GM18519 (cell line): ENCODE results near the gene POU2F3.

Experiments
- ATAC-seq: cut with Tn5 transposase; IDR thresholded peaks from one replicate; pipeline ENCODE4 v1.9.1; 2021; ENCODE audit warnings: mild to moderate bottlenecking, moderate library complexity; ENCODE audit not compliant: unreplicated experiment, low FRiP score

The POU2F3 gene

DNA sequence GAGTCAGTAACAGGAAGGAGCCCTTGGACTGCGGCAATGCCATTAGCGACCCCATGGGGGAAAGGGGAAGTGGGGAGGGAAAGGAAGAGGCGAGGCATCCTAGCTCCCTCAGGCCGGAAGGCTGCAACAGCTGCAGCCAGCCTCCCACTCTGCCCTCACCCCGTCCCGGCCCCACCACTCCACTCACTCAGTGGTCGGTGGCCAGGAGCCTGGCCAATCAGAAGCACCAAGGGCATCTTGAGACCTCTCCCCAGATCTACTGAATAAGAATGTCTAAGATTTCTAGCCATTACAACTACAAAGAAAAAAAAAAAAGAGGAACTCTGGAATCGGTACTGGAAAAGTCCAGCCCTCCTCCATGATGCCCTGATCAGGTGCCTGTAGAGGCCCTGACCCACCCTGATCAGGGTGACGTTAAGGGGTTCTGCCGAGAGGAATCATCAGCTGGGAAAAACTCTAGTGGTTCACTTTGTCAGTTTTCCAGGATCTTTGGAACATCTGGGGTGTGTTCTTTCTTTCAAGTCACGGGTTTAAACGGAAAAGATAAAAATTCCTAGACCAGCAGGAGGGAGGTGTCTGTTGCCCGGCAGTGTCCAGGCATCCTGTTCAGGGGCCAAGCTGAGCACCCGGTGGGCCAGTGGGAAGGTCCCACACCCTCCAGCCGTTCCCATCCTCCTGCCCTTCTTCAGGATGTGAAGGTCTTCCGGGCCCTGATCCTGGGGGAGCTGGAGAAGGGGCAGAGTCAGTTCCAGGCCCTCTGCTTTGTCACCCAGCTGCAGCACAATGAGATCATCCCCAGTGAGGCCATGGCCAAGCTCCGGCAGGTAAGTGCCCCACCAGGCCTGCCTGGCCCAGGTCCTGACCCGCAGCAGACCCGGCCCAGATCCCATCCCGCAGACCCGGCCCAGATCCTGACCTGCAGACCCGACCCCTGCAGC lies 14.7 kb upstream of the POU2F3 start:
- ATAC-seq, result no peak

DNA sequence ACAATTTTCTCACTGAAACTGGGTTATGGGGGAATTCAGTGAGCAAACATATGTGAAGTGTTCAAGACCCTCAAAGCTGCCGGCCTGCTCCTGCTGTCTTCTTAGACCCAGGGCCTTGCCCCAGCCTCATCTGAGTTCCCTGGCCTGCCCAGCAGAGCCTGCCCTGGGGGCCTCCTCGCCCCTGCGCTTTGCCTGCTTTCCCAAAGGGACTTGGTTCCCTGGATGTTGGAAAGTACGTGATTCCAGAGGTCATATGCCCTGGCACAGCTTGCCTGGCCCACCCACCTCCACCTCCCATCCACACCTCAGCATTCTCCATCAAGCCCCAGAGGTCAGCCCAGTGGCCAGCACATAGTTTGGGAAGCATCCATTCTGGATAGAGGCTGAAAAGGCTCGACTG lies 13.7 kb upstream of the POU2F3 start:
- no peak for ATAC-seq

DNA sequence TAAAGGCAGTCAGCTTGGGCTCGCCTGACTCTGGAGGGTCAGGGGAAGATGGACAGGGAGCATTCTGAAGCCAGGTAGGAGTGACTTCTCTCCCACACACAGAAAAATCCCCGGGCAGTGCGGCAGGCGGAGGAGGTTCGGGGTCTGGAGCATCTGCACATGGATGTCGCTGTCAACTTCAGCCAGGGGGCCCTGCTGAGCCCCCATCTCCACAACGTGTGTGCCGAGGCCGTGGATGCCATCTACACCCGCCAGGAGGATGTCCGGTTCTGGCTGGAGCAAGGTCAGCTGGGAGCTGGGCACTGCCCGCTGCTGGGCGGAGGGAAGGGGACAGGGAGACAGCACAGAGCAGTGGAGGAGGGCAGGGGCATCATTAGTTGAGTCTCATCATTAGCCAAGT lies 13.2 kb upstream of the POU2F3 start:
- no peak for ATAC-seq

DNA sequence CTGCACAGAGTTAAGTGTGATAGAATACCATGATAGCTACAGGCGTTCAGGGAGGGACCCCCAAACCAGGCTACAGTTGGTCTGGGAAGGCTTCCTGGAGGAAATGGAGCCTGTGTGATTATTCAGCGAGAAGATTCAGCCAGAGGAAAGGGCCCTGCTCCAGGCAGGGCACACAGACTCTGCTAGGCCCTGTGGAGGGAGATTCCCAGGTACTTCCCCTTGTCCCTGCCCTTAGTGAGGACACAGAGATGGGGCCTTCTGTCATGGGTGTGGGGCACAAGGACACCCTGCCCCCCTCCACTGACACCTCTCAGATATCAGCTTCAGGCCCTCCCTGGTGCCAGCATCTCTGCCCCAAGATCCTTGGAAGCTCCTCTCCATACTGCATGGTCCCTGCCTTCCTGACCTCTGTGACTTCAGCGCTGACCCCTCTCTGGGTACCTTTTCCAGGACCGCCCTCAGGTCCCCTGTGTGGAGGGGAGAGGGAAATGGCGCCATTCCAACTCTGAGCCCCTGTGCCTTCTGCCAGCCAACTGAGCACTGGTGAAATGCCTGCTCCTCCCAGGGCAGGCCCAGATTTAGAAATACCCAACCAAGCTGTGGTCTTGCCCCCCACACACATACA lies 12.6 kb upstream of the POU2F3 start:
- no peak for ATAC-seq

DNA sequence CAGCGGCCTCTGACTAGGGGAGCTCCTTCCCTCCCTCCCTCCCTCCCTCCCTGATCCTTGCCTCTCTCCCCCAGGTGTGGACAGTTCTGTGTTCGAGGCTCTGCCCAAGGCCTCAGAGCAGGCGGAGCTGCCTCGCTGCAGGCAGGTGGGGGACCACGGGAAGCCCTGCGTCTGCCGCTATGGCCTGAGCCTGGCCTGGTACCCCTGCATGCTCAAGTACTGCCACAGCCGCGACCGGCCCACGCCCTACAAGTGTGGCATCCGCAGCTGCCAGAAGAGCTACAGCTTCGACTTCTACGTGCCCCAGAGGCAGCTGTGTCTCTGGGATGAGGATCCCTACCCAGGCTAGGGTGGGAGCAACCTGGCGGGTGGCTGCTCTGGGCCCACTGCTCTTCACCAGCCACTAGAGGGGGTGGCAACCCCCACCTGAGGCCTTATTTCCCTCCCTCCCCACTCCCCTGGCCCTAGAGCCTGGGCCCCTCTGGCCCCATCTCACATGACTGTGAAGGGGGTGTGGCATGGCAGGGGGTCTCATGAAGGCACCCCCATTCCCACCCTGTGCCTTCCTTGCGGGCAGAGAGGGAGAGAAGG lies 11.1 kb upstream of the POU2F3 start:
- ATAC-seq, result no peak

DNA sequence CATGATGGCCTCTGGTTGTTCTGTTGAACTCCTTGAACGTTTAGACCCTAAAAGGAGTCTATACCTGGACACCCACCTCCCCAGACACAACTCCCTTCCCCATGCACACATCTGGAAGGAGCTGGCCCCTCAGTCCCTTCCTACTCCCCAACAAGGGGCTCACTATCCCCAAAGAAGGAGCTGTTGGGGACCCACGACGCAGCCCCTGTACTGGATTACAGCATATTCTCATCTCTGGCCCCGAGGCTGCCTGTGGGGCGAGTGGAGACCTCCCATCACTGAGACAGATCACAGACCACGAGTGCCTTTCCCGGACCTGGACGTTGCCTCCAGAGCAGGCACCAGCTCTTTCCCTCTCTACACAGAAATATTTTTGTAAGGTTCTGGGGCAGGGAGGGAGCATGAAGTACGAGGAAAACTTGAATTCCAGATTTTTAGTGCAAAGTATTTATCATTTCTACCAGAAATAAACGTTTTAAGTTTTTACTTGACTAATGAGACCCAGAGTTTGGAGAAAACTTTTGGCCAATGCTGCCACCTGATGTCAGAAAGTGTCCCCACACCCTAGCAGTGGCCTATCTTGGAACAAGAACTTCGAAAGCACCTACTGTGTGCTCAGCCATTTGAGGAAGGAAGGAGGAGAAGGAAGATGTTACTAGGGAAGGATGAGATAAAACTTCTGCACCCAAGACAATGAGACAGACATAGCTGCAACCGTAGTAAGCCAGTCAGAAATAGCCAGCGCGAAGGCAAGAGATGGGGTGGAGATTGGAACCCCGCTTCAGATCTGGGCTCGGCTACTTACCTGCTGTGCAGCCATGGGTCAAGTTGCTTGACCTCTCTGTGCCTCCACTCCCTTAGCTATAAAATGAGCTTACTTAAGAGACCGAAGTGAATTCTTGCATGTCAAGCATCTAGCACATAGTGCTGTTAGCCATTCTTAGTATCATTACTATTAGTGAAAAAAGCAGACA lies 10.2 kb upstream of the POU2F3 start:
- no peak for ATAC-seq

DNA sequence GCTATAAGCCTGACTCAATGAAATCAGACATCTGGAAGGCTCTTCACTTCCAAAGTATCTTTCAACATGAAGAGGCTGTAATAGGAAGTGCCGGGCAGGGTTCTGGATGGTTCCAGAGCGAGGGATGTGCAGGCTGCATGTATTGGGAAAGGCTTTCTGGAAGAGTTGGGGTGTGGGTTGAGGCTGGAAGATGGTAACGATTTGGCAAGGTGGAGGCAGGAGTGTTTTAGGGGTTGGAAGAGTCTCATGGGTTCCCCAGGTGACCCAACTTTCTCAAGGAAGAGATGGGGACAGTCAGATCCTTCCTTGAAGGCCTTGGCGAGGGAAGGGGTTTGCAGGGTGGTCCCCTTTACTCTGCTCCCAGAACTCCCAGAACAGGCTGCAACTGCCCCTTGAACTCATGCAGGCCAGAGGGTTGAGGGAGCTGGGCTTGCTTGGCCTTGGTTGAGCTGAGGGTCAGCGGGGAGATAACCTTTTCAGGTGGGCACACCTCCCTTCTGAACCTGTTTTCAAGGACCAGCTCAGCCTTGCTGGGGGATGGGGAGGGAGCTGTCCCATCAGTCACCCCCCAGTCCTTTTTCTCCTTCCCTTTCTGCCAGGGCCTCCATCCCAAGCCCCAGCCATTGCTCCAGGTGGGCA lies 9.4 kb upstream of the POU2F3 start:
- no peak for ATAC-seq

DNA sequence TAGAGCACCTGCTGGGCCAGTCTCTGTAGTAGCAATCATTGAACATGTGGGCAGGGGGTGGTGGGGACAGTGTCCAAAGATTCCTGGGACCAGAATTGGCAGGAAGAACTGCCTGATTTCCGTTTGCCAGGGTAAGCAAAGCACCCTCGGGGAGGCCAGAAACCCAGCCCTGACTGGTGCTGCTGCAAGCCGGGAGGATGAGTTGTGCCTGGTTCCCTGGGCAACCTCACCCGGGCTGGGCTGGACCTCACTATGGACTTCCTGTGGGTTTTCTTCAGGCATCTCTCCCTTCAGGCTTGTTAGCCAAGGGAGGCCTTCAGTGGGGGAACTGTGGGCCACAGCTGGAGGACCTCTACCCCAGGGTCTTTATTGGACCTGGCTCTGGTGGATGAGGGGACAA lies 8.0 kb upstream of the POU2F3 start:
- ATAC-seq, result no peak

DNA sequence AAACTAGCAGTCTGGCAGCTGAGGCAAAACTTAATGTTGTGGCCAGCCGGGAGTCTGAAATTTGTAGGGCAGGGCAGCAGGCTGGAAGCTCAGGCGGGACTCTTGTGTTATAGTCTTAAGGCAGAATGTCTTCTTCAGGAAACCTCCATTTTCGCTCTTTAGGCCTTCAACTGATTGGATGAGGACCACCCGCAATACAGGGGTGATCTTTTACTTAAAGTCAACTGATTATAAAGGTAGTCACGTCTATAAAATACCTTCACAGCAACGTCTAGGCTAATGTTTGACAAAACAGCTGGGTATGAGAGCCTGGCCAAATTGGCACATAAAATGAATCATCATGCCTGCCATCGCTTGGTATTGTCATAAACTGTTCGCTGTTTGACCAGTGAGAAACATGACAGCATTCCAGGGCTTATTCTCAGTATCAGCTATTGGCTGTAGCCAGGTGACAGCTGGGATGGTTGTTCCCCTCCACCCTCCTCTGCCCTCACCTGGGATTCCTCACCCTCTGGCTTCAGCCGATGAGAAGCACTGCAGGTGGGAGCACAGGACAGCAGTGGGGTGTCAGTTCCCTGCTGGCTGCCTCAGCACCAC lies 6.6 kb upstream of the POU2F3 start:
- ATAC-seq, result no peak

DNA sequence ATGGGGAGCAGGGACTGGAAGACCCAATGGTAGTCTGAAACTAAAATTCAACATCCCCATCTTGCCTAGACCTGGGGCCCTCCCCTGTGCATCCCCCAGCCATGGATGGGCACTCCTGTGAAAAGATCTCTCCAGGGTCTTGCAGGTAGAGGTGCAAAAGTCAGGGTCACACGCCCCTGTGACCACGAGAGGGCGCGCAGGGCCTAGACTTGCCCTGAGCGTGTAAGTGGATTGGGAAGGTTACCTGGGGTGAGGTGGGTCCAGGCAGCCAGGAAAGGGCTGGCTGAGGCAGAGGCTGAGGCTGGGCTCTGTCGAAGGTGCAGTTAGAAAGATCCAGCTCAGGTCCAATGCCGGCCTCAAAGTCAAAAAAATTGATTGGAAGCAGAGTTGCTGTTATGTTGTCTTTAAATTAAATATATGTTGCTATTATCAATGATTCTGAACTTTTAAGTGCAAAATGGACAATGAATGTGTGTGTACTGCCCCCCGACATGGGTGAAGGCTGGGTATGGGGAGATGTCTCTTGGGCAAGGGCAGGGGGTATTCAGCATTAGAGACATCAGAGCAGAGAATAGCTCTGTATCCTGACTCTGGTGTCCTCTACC lies 4.8 kb upstream of the POU2F3 start:
- no peak for ATAC-seq

DNA sequence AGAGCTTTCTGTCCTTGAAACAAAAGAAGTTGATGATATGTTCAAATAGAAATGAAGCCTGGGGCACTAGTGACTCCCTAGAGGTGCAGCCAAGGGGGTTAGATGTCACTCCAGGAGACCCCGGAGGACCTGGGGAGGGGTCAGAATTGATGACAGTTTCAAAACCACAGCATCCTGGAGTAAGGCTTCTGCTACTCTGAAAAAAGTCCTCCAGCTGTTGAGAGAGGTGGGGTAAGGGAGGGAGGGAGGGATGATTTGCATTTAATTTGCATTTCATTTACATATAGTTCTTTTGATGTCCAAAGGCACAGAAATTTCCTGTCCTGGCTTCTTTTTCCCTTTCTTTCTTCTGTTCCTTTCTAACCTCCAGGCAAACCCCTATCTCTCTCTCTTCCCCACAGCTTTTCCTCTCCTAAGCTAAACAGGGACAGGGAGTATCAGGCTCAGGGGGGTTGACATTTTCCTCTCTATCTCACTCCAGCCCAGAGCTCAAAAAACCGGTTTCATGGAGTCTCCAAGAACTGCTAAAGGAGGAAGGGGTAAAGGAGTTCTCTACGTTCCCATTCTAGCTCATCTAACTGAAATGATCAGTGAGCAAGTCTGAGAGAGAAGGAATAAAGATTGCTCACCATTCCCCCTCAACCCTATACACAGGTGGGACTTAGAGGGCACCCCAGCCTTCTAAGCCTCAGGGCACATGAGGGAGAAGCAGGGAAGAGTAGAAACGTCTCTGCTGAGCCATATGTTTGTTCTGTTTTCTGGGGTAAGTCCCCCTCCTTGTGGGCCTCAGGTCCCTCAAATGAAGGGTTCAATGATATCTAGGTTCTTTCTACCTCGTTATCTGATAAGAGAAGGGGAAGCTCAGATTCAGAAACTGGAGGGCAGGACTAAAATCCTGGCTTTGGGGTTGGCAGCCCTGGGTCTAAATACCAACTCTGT lies 3.5 kb upstream of the POU2F3 start:
- ATAC-seq, result no peak

DNA sequence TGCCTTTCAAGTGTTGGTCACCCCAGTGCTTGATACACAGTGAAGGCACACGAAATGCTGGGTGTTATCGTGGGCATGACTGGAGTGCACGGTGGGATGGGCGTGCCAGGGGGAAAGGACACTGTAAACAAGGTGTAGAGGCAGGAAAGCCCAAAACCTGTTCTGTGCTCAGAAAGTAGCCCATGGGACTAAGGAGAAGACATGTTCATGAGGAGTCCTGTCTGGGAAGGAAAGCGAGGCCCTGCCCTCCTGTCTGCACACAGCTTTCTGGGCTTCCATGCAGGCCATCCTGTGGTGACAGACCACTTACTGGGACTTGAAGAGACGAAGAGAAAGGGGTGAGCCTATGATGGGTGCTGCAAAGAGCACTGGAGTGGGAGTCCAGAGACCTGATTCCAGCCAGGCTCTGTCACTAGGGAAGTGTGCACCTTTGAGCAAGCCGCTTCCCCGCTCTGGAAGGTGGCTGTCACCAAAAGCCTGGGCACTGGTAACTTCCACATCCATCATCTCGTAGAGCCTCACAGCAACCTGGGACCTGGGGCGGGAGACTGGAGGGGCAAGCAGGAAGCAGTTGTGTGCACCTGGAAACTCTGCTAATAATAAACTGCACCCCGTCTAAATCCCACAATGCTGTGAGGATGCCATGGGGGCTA lies 846 bp upstream of the POU2F3 start:
- no peak for ATAC-seq

DNA sequence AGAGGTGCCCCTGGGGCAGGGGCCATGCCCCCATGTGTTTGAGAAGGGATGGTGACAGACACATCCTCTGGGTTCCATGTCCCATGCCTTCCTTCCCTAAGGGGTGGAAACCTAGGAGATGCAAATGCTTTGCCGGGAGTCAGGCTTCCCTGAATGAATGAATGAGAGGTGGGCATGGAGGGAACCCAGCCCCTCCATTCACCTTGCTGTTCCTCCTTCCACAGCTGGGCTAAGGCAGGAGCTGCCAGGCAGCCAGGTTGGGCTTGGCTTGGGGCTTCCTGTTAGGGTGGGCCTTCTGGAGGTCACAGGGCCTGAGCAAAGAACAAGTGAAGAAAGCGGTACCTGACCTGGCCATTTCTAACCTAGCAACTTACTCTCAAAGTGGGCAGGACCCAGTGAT lies 926 bp downstream of the POU2F3 start:
- no peak for ATAC-seq

DNA sequence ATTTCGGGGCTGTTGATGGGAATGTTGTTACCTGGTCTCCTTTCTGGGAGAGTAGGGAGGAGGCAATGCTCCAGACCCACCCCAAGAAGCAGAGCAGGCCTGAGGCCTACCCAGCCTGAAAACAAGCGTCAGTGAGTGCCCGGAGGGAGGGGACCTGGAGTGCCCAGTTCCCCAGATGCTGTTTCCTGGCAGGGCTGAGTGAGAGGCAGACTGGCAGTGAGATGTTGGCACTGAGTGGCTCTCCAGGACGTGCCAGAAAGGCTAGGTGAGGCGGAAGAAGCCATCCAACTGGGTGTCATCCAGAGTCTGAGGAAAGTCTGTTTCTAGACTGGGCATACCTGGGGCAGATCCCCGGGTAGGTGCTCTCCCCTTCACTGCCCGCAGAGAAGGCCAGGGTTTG lies 1.3 kb downstream of the POU2F3 start:
- ATAC-seq, result no peak

DNA sequence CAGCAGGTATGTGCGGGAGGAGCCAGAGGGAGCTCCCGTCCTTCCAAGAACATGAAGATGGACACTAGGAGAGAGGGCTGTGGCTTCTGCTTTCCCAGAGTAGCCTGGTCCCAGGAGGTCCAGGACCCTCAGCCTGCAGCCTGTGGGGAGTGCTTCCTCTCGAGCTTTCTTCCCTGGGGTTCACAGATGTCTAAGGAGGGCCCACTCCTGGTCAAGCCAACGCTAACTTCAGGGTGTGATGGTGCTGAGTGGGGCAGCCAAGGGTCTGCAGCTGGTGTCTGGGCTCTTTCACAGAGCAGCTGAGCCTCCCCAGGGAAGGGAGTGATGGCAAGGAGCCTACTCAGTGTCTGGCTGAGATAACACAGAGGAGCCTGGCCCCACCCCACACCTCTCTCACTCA lies 3.3 kb downstream of the POU2F3 start:
- no peak for ATAC-seq

DNA sequence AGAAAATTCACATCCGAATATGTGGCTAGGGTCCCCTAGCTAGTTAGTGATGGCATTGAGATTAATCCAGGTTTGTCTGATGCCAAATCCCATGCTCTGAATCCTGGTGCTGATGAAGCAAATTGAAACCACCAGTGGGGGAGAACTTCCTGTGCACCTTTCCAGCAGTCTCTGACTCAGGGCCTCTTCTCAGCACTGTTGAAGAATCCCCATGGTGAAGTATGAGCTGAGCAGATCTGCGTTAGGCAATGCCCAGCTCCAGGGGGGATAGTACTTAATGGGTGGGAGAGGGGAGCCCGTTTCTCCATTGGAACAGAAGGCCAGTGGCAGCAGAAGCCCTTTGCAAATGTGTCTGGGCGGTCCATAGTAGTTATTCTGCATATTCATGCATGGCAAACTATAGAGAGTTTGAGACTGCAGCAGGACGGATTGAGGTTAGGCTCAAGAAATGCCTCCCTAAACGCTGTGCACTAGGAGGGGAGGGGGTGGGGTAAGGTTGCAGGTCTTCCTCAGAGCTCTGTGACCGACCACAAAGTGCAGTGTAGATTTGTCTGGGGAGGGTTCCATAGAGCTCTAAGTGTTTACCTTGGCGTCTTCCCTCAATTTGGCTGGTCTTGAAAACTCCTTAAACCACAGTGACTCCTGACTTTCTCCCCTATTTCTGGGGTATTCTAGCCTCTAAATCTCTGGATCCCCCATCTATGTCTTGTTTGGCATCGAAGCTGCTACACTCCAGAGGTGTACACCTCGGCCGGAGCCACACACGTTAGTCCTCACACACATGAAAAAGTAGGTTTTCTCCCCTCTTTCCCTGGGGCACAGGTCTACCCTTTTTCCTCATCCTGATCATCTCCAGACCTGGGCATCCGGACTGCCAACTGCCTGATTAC lies 4.8 kb downstream of the POU2F3 start:
- ATAC-seq, result no peak

DNA sequence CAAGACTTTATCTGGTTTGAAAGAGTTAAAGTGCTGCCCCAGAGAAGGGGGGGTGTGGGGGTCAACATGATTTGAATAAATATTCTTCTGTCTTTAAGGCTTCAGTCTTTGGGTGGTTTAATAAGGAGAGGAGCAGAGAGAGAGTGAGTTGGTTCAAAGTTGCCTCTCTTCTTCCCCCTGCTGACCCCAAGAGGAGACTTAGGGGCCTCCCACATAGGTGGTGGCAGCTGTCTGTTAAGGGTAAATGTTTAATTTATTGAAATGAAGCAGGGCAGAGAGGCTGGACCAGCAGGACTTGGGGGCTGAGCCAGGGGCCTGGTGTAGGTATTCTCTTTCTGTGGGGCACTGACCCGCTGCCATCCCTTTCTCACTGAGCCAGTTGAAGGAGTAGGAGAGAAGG lies 5.5 kb downstream of the POU2F3 start:
- ATAC-seq, result no peak
